ENCODE results near the gene LSM11.

The LSM11 gene

GRCh38 chr5:157766442-157766841 is 22.9 kb downstream of the LSM11 start:
- peak; percentile 50 for FAIRE-seq
- no peak for TF ChIP-seq POLR2AphosphoS5 (IDR thresholded peaks at IDR 0.05; ENCODE audit: low read depth, low read length)
- DNase-seq (ENCODE audit: insufficient read length, low spot score) = no peak

- DNase-seq (ENCODE audit: insufficient read length, low spot score) = no peak
- FAIRE-seq = no peak
- no peak for TF ChIP-seq POU2F2 (IDR thresholded peaks at IDR 0.05; ENCODE audit: low read depth, low read length)
- no peak for TF ChIP-seq SPI1 (IDR thresholded peaks at IDR 0.05; ENCODE audit: low read depth, low read length)
- TF ChIP-seq TAF1 (IDR thresholded peaks at IDR 0.05; ENCODE audit: low read depth, low read length) = no peak
- no peak for TF ChIP-seq POLR2A (IDR thresholded peaks at IDR 0.05; ENCODE audit: low read depth, low read length)
- TF ChIP-seq PAX5 (IDR thresholded peaks at IDR 0.05; ENCODE audit: insufficient read depth, low read length, severe bottlenecking) = no peak
- TF ChIP-seq POLR2AphosphoS5 (IDR thresholded peaks at IDR 0.05; ENCODE audit: low read depth, low read length) = no peak
Observed at GRCh38 chr5:157766902-157767301, 23.4 kb downstream of the LSM11 start.

- no peak for TF ChIP-seq POLR2AphosphoS5 (IDR thresholded peaks at IDR 0.05; ENCODE audit: low read depth, low read length)
- no peak for TF ChIP-seq POLR2A (IDR thresholded peaks at IDR 0.05; ENCODE audit: low read depth, low read length)
- no peak for TF ChIP-seq PAX5 (IDR thresholded peaks at IDR 0.05; ENCODE audit: insufficient read depth, low read length, severe bottlenecking)
- TF ChIP-seq SPI1 (IDR thresholded peaks at IDR 0.05; ENCODE audit: low read depth, low read length) = no peak
- TF ChIP-seq POU2F2 (IDR thresholded peaks at IDR 0.05; ENCODE audit: low read depth, low read length) = no peak
- TF ChIP-seq TAF1 (IDR thresholded peaks at IDR 0.05; ENCODE audit: low read depth, low read length) = no peak
- no peak for FAIRE-seq
- no peak for DNase-seq (ENCODE audit: insufficient read length, low spot score)
Observed at GRCh38 chr5:157767689-157768088, 24.2 kb downstream of the LSM11 start.

- DNase-seq (ENCODE audit: insufficient read length, low spot score) = no peak
- TF ChIP-seq PAX5 (IDR thresholded peaks at IDR 0.05; ENCODE audit: insufficient read depth, low read length, severe bottlenecking) (no peak), SPI1 (IDR thresholded peaks at IDR 0.05; ENCODE audit: low read depth, low read length) (no peak), POLR2A (IDR thresholded peaks at IDR 0.05; ENCODE audit: low read depth, low read length) (no peak)
- no peak for FAIRE-seq
Observed at GRCh38 chr5:157770665-157771064, 27.2 kb downstream of the LSM11 start.

GRCh38 chr5:157772127-157772526 is 28.6 kb downstream of the LSM11 start:
- no peak for FAIRE-seq
- no peak for TF ChIP-seq POLR2AphosphoS5 (IDR thresholded peaks at IDR 0.05; ENCODE audit: low read depth, low read length)
- DNase-seq (ENCODE audit: insufficient read length, low spot score) = no peak

GRCh38 chr5:157778121-157778805 is 34.8 kb downstream of the LSM11 start:
- FAIRE-seq = no peak
- TF ChIP-seq TAF1 (IDR thresholded peaks at IDR 0.05; ENCODE audit: low read depth, low read length) (no peak), SPI1 (IDR thresholded peaks at IDR 0.05; ENCODE audit: low read depth, low read length) (no peak), PAX5 (IDR thresholded peaks at IDR 0.05; ENCODE audit: insufficient read depth, low read length, severe bottlenecking) (no peak), POU2F2 (IDR thresholded peaks at IDR 0.05; ENCODE audit: low read depth, low read length) (no peak), POLR2AphosphoS5 (IDR thresholded peaks at IDR 0.05; ENCODE audit: low read depth, low read length) (no peak), POLR2A (IDR thresholded peaks at IDR 0.05; ENCODE audit: low read depth, low read length) (no peak)
- no peak for DNase-seq (ENCODE audit: insufficient read length, low spot score)

- TF ChIP-seq POLR2AphosphoS5 (IDR thresholded peaks at IDR 0.05; ENCODE audit: low read depth, low read length) = no peak
- TF ChIP-seq SPI1 (IDR thresholded peaks at IDR 0.05; ENCODE audit: low read depth, low read length) = no peak
- no peak for TF ChIP-seq TAF1 (IDR thresholded peaks at IDR 0.05; ENCODE audit: low read depth, low read length)
- TF ChIP-seq POLR2A (IDR thresholded peaks at IDR 0.05; ENCODE audit: low read depth, low read length) = no peak
- TF ChIP-seq POU2F2 (IDR thresholded peaks at IDR 0.05; ENCODE audit: low read depth, low read length) = no peak
- TF ChIP-seq PAX5 (IDR thresholded peaks at IDR 0.05; ENCODE audit: insufficient read depth, low read length, severe bottlenecking) = no peak
- DNase-seq (ENCODE audit: insufficient read length, low spot score) (no peak), FAIRE-seq (no peak)
Observed at GRCh38 chr5:157779221-157779620, 35.7 kb downstream of the LSM11 start.

GRCh38 chr5:157785801-157786200 is 42.3 kb downstream of the LSM11 start:
- TF ChIP-seq TAF1 (IDR thresholded peaks at IDR 0.05; ENCODE audit: low read depth, low read length) = no peak
- TF ChIP-seq POLR2A (IDR thresholded peaks at IDR 0.05; ENCODE audit: low read depth, low read length) = no peak
- no peak for TF ChIP-seq POLR2AphosphoS5 (IDR thresholded peaks at IDR 0.05; ENCODE audit: low read depth, low read length)
- TF ChIP-seq PAX5 (IDR thresholded peaks at IDR 0.05; ENCODE audit: insufficient read depth, low read length, severe bottlenecking) = no peak
- no peak for TF ChIP-seq POU2F2 (IDR thresholded peaks at IDR 0.05; ENCODE audit: low read depth, low read length)
- no peak for TF ChIP-seq SPI1 (IDR thresholded peaks at IDR 0.05; ENCODE audit: low read depth, low read length)
- FAIRE-seq (no peak), DNase-seq (ENCODE audit: insufficient read length, low spot score) (no peak)

- TF ChIP-seq POLR2AphosphoS5 (IDR thresholded peaks at IDR 0.05; ENCODE audit: low read depth, low read length) (no peak), SPI1 (IDR thresholded peaks at IDR 0.05; ENCODE audit: low read depth, low read length) (no peak), POU2F2 (IDR thresholded peaks at IDR 0.05; ENCODE audit: low read depth, low read length) (no peak), TAF1 (IDR thresholded peaks at IDR 0.05; ENCODE audit: low read depth, low read length) (no peak), POLR2A (IDR thresholded peaks at IDR 0.05; ENCODE audit: low read depth, low read length) (no peak), PAX5 (IDR thresholded peaks at IDR 0.05; ENCODE audit: insufficient read depth, low read length, severe bottlenecking) (no peak)
- FAIRE-seq = no peak
- no peak for DNase-seq (ENCODE audit: insufficient read length, low spot score)
Observed at GRCh38 chr5:157793301-157793700, 49.8 kb downstream of the LSM11 start.

- TF ChIP-seq PAX5 (IDR thresholded peaks at IDR 0.05; ENCODE audit: insufficient read depth, low read length, severe bottlenecking) (no peak), POLR2AphosphoS5 (IDR thresholded peaks at IDR 0.05; ENCODE audit: low read depth, low read length) (no peak), TAF1 (IDR thresholded peaks at IDR 0.05; ENCODE audit: low read depth, low read length) (no peak), POU2F2 (IDR thresholded peaks at IDR 0.05; ENCODE audit: low read depth, low read length) (no peak), SPI1 (IDR thresholded peaks at IDR 0.05; ENCODE audit: low read depth, low read length) (no peak), POLR2A (IDR thresholded peaks at IDR 0.05; ENCODE audit: low read depth, low read length) (no peak)
- FAIRE-seq = no peak
- DNase-seq (ENCODE audit: insufficient read length, low spot score) = no peak
Observed at GRCh38 chr5:157799578-157799977, 56.1 kb downstream of the LSM11 start.

Data from GM12891 (cell line).